HepG2 (cell line): ENCODE results near the gene FAM76A. TPM values are rescaled to one million over a fixed set of nuclear protein-coding genes. Genes with fewer than 3 reads are reported as not detected.

Experiments used
- ATAC-seq: fragments of 200-7000 bp; cut with Tn5 transposase; 3 replicates; pipeline ENCODE4 v1.9.1; 2020; ENCODE audit warnings: mild to moderate bottlenecking, moderate library complexity
- BruUV-seq: library from RNA; stranded (reverse); fragments of 400-500 nt; replicated peaks from 2 replicates; lab custom pipeline; 2021; lab: Mats Ljungman, UMichigan
- CTCF ChIA-PET: fragments of 300-600 bp; formaldehyde crosslinking; extraction: SDS; loops from one replicate; lab custom pipeline; 2021; ENCODE audit warnings: low total read pairs, inconsistent platforms, low intra/inter-chr PET ratio; lab: Yijun Ruan, JAX
- POLR2A ChIA-PET: fragments of 350-600 bp; sonication (Branson Sonifier 250); formaldehyde crosslinking; loops from one replicate; lab custom pipeline; 2020; ENCODE audit warnings: antibody characterized with exemption, inconsistent platforms; lab: Yijun Ruan, JAX
- DNase-seq: peaks from one replicate; pipeline ENCODE4 v3.0.0-alpha.2; 2015; ENCODE audit warnings: low spot score
- FAIRE-seq: peaks from 3 replicates; lab custom pipeline; 2011; peaks lifted over from hg19 to GRCh38; lab: Jason Lieb, UNC
- H2AFZ ChIP-seq: one replicate; pipeline ENCODE4 v1.6.1; 2011; ENCODE audit warnings: low read length, inconsistent platforms
- H3K27ac ChIP-seq: fragments of 300-600 bp; 3 replicates; pipeline ENCODE4 v1.8.0; 2011; ENCODE audit warnings: mixed run types, mild to moderate bottlenecking, mixed read lengths, low read length, inconsistent platforms; ENCODE audit not compliant: insufficient read depth; ENCODE audit errors: extremely low read length
- H3K27me3 ChIP-seq, 2 experiments: fragments of 200-600 bp in 1 of 2; 2 replicates in 1 of 2; 3 replicates in 1 of 2; pipeline versions ENCODE4 v1.6.0 to v1.8.0; 2011; ENCODE audit warnings: low read length in 2 of 2, mild to moderate bottlenecking in 2 of 2, moderate library complexity in 2 of 2, inconsistent platforms in 1 of 2; ENCODE audit not compliant: insufficient read depth in 2 of 2, control insufficient read depth in 1 of 2
- H3K36me3 ChIP-seq, 2 experiments: fragments of 200-600 bp in 1 of 2; replicated peaks in 1 of 2; 2 replicates in 1 of 2; 3 replicates in 1 of 2; pipeline versions ENCODE4 v1.5.1 to v1.8.0; 2011; ENCODE audit warnings: low read length in 2 of 2, inconsistent platforms in 1 of 2; ENCODE audit not compliant: insufficient read depth in 2 of 2, control insufficient read depth in 1 of 2
- H3K4me1 ChIP-seq: 2 replicates; pipeline ENCODE4 v1.5.1; 2012; ENCODE audit warnings: low read length, inconsistent platforms; ENCODE audit not compliant: insufficient read depth
- H3K4me2 ChIP-seq: 2 replicates; pipeline ENCODE4 v1.6.0; 2011; ENCODE audit warnings: low read depth, low read length, inconsistent platforms
- H3K4me3 ChIP-seq, 3 experiments: fragments of 200-600 bp in 1 of 3; sonication (generic), shearing (Covaris generic) in 1 of 3; replicated peaks in 1 of 3; 2 replicates each; pipeline ENCODE4 v1.5.1; 2011 to 2016; ENCODE audit warnings: low read length in 3 of 3, inconsistent platforms in 2 of 3, low read depth in 2 of 3, mild to moderate bottlenecking in 2 of 3, control low read depth in 1 of 3, mixed read lengths in 1 of 3; ENCODE audit not compliant: insufficient read depth in 1 of 3
- H3K79me2 ChIP-seq: one replicate; pipeline ENCODE4 v1.6.1; 2011; ENCODE audit warnings: low read length, inconsistent platforms; ENCODE audit not compliant: insufficient read depth
- H3K9ac ChIP-seq: 2 replicates; pipeline ENCODE4 v1.6.0; 2011; ENCODE audit warnings: mild to moderate bottlenecking, low read depth, low read length, inconsistent platforms; ENCODE audit not compliant: insufficient read depth
- H3K9me3 ChIP-seq: 2 replicates; pipeline ENCODE4 v1.5.1; 2012; ENCODE audit warnings: mild to moderate bottlenecking, low read length
- H4K20me1 ChIP-seq: 2 replicates; pipeline ENCODE4 v1.6.0; 2011; ENCODE audit warnings: inconsistent platforms, mild to moderate bottlenecking, low read length, moderate library complexity; ENCODE audit not compliant: insufficient read depth
- HMG20B ChIP-seq: conservative IDR thresholded peaks from 2 replicates; pipeline ENCODE4 v1.6.1; 2016; ENCODE audit warnings: missing genetic modification reagents, missing compliant biosample characterization
- HNRNPUL1 ChIP-seq: fragments of 200-400 bp; formaldehyde crosslinking; IDR thresholded peaks from 2 replicates; pipeline ENCODE4 v1.6.1; 2017; ENCODE audit warnings: low read depth, mild to moderate bottlenecking, low read length, moderate library complexity
- KDM5A ChIP-seq: fragments of 200-600 bp; sonication (generic); IDR thresholded peaks from 2 replicates; pipeline ENCODE4 v1.7.0; 2018; ENCODE audit warnings: antibody characterized with exemption, mild to moderate bottlenecking, low read length, borderline replicate concordance
- LRRFIP1 ChIP-seq: sonication (generic); formaldehyde crosslinking; conservative IDR thresholded peaks from 2 replicates; pipeline ENCODE4 v1.4.0; 2020; ENCODE audit warnings: missing genetic modification reagents
- ZNF605 ChIP-seq: sonication (generic); formaldehyde crosslinking; IDR thresholded peaks from 2 replicates; pipeline ENCODE4 v1.8.0; 2022; ENCODE audit warnings: mild to moderate bottlenecking, missing genetic modification reagents
- ZNF619 ChIP-seq: sonication (generic); formaldehyde crosslinking; IDR thresholded peaks from 2 replicates; pipeline ENCODE4 v1.4.0; 2020; ENCODE audit warnings: mild to moderate bottlenecking, missing genetic modification reagents
- ZNF772 ChIP-seq: sonication (generic); formaldehyde crosslinking; IDR thresholded peaks from 2 replicates; pipeline ENCODE4 v1.5.0; 2020; ENCODE audit warnings: mild to moderate bottlenecking, missing genetic modification reagents
- WGBS: methylation state at CpG from one replicate; pipeline ENCODE4 v1.1.6; 2017; ENCODE audit warnings: low lambda C conversion rate; 5-methylcytosine and 5-hydroxymethylcytosine counted together
- in situ Hi-C: cut with HindIII; loops from 2 replicates; pipeline ENCODE4 v1.10.0; 2017; ENCODE audit warnings: low pct_unique_long_range_greater_than_20kb; ENCODE audit not compliant: extremely low pct_ligation_motif_present
- intact Hi-C: fragments of 100-400 bp; cut with micrococcal nuclease; formaldehyde crosslinking; loops from one replicate; pipeline ENCODE4 v1.10.0; 2022; ENCODE audit not compliant: unreplicated experiment
- polyA plus RNA-seq, 8 experiments: library from polyadenylated mRNA; depleted of rRNA in 3 of 8; stranded (reverse) in 7 of 8; unstranded in 1 of 8; fragments of >200 nt; fragmentation: Illumina TruSeq in 4 of 8; extraction: Trizol in 4 of 8; gene quantifications; 2 replicates each; pipeline versions ENCODE4 v1.2.1 to v1.2.3, GENCODE V29; 2011 to 2016; ENCODE audit warnings: low read depth in 4 of 8, missing spikeins in 1 of 8, mixed read lengths in 1 of 8; ENCODE audit not compliant: insufficient read depth in 1 of 8
- total RNA-seq, 5 experiments: library from RNA; depleted of rRNA; stranded (reverse); fragments of >200 nt; fragmentation: Illumina TruSeq; extraction: Trizol; gene quantifications; 2 replicates each; pipeline ENCODE4 v1.2.3, GENCODE V29; 2016; ENCODE audit warnings: low read depth in 1 of 5
- TF ChIP-seq, protein P1 (sequence below): IDR thresholded peaks from 2 replicates; pipeline ENCODE4 v1.6.1; 2016; ENCODE audit warnings: low read depth, borderline replicate concordance
- TF ChIP-seq, protein P2 (sequence below): sonication (generic); formaldehyde crosslinking; IDR thresholded peaks from 2 replicates; pipeline ENCODE4 v1.4.0; 2020; ENCODE audit warnings: missing genetic modification reagents

The FAM76A gene
- total and polyA plus RNA-seq, 2 of the 13 experiments (the other 11 are each of a cell fraction or from before 2014, with no cell fraction given), result 4.2 to 15.7 TPM

DNA sequence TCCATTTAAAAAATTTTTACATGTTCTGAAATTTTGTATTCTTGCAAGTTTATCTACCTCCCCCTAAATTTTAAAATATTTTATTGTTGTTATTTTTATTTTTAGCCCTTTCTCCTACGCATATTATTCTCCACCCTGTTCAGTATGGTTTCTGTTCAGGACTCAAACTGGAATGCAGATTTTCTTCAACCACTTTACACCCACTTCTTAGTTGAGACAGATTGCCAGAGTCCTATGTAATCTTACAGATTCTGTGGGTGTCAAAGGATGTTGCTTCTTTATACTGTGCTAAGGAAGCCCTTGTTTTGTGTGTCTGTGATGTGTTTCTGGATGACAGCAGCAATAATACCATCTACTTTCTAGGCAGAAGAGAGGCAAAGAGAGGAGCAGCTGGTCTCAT lies 84.1 kb downstream of the FAM76A start:
- Histone ChIP-seq H2AFZ (no peak overlapping the region), H4K20me1 (no peaks in the 10 kb centered on the region), H3K27ac (no peak overlapping the region), H3K27me3 (no peaks in the 10 kb centered on the region), H3K4me2 (no peak overlapping the region), H3K9me3 (no peaks in the 10 kb centered on the region), H3K9ac (no peak overlapping the region), H3K4me1 (no peaks in the 10 kb centered on the region)
- no TSS peak for BruUV-seq
- CTCF ChIA-PET, result no interaction called here
- 100% methylated on average over 1 of the region's 1 CpG for WGBS
- intact Hi-C loops, result no loop called here
- POLR2A ChIA-PET, result no interaction called here
- FAIRE-seq (no peak), DNase-seq (no peak)
- no peak for TF ChIP-seq HMG20B (CRISPR knock-in tag)
- TF ChIP-seq, protein P1, sequence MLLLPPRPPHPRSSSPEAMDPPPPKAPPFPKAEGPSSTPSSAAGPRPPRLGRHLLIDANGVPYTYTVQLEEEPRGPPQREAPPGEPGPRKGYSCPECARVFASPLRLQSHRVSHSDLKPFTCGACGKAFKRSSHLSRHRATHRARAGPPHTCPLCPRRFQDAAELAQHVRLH (CRISPR knock-in tag), result no peak
- no peak for TF ChIP-seq HNRNPUL1
- TF ChIP-seq, protein P2, sequence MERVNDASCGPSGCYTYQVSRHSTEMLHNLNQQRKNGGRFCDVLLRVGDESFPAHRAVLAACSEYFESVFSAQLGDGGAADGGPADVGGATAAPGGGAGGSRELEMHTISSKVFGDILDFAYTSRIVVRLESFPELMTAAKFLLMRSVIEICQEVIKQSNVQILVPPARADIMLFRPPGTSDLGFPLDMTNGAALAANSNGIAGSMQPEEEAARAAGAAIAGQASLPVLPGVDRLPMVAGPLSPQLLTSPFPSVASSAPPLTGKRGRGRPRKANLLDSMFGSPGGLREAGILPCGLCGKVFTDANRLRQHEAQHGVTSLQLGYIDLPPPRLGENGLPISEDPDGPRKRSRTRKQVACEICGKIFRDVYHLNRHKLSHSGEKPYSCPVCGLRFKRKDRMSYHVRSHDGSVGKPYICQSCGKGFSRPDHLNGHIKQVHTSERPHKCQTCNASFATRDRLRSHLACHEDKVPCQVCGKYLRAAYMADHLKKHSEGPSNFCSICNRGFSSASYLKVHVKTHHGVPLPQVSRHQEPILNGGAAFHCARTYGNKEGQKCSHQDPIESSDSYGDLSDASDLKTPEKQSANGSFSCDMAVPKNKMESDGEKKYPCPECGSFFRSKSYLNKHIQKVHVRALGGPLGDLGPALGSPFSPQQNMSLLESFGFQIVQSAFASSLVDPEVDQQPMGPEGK (CRISPR knock-in tag), result no peak
- no peak for TF ChIP-seq ZNF619 (CRISPR knock-in tag)
- no peak for TF ChIP-seq KDM5A
- no peak for TF ChIP-seq LRRFIP1 (CRISPR knock-in tag)
- TF ChIP-seq ZNF772 (CRISPR knock-in tag), result no peak
- no peak for TF ChIP-seq ZNF605 (CRISPR knock-in tag)
- TF ChIP-seq, all 625 proteins: peak for 0
- in situ Hi-C loops, result no loop called here
- Histone ChIP-seq H3K36me3 (peaks cover 2 to 8% of the 10 kb centered on the region in 2 experiments; a peak in 2 of 5 replicates), H3K4me3 (no peak overlapping the region), H3K79me2 (no peaks in the 10 kb centered on the region)
- ATAC-seq, result no peak
